Psoas muscle (tissue), 8 donors: ENCODE measurements around the gene ZBTB12. TPM values are rescaled to one million over a fixed set of nuclear protein-coding genes. Genes with fewer than 3 reads are reported as not detected.

Experiments
- ATAC-seq, 4 donors: fragments of 200-7000 bp; cut with Tn5 transposase; one replicate each; pipeline ENCODE4 v1.9.1; 2020; ENCODE audit warnings: moderate library complexity in 3 of 4, mild to moderate bottlenecking in 2 of 4
- DNase-seq, 2 donors: peaks; one replicate each; pipeline ENCODE4 v3.0.0-alpha.2; 2020
- H3K27ac ChIP-seq: fragments of 200-600 bp; one replicate; pipeline ENCODE4 v1.8.0; 2022
- H3K27me3 ChIP-seq, 3 donors: fragments of 200-600 bp in 1 of 3; one replicate each; pipeline versions ENCODE4 v1.6.1 to v1.8.0; 2013 to 2022; ENCODE audit warnings: low read length in 2 of 3, mild to moderate bottlenecking in 2 of 3, moderate library complexity in 1 of 3; ENCODE audit not compliant: insufficient read depth in 3 of 3
- H3K36me3 ChIP-seq, 2 donors: fragments of 200-600 bp in 1 of 2; one replicate each; pipeline versions ENCODE4 v1.6.1 to v1.8.0; 2013 to 2022; ENCODE audit warnings: low read depth in 1 of 2, mild to moderate bottlenecking in 1 of 2, moderate library complexity in 1 of 2; ENCODE audit not compliant: insufficient read depth in 1 of 2
- H3K4me1 ChIP-seq: fragments of 200-600 bp; one replicate; pipeline ENCODE4 v1.8.0; 2022
- H3K4me3 ChIP-seq: fragments of 200-600 bp; one replicate; pipeline ENCODE4 v1.8.0; 2022; ENCODE audit warnings: mild to moderate bottlenecking
- H3K9me3 ChIP-seq: fragments of 200-600 bp; one replicate; pipeline ENCODE4 v1.8.0; 2022
- WGBS, 3 donors: extraction: QIAGEN DNeasy Blood & Tissue Kit; methylation state at CpG; one replicate each; pipeline versions ENCODE4 v1.1.6 to v1.1.7; 2013; 5-methylcytosine and 5-hydroxymethylcytosine counted together
- intact Hi-C, 2 donors: fragments of 100-400 bp; cut with DNase I; formaldehyde crosslinking; loops; one replicate each; pipeline versions ENCODE4 v1.11.0 to v1.14.2; 2022
- polyA plus RNA-seq, 3 donors: library from polyadenylated mRNA; stranded (reverse); fragments of 200-250 nt; gene quantifications; one replicate each; pipeline ENCODE4 v1.2.3, GENCODE V29; 2013
- total RNA-seq, 4 donors: library from RNA; stranded (reverse); fragmentation: NEBNext Ultra II Directional in 2 of 4; extraction: Animal tissue kit (Norgen Biotek cat#: 25700) in 2 of 4; gene quantifications; one replicate each; pipeline versions ENCODE4 v1.2.1 to v1.2.4, GENCODE V29; 2021 to 2023
- TF ChIP-seq, protein P1 (sequence below): fragments of 200-600 bp; IDR thresholded peaks from one replicate; pipeline ENCODE4 v1.8.0; 2022; ENCODE audit warnings: antibody characterized with exemption
- donor health status: healthy with polysubstance abuse.
- donor health status: DM: no; HTN: no; CAD: no; lungs with moderate emphysema.
- donor health status: Bipolar disorder and iron deficiency.
- donor health status: healthy.
- donor health status: DM: yes; HTN: yes; CAD: no.
- donor health status: DM: no; HTN: no; CAD: no.
- donor health status: DM: no; HTN: no; CAD: no.
- donor health status: DM: yes; HTN: yes; CAD: no.

Gene ZBTB12
- total and polyA plus RNA-seq, 7 donors: 1.1 to 4.6 (median 2.2) TPM

DNA sequence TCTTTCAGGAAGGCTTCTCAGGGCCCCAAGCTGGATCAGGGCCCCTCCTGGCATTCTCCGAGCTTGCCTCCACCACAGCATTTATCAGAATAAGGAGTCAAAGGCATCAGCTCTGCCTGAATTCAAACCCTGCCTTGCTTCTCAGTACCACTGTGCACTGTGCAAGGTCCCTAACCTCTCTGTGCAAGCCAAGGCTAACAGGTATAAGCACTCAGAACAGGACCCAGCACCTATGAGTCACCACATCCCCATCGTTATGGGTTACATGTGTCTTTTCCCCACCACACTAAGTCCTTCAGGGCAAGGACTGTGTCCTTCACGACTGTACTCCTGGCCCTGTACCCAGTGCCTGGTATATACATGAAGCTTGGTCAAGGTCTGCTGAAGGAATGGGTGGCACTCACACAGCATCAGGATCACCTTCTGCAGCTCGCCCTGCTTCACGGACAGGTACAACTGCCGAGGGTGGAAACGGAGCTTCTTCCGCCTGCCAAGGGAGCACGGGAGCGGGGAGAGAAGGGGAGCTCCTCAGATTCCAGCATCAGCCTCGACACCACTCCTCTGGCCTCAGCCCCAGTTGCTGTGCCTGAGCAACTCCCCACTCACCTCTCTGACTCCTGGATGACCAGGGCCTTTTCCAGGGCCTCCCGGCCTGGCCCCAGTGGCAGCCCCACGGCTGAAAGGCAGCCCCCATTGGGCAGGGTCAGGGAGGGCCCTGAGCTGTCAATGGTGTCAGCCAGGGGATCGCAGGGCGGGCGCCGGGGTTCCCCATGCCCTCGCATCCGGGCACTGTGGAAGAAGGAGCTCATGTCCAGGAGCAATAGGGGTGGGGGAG, 14.5 kb downstream of the ZBTB12 start:
- peaks cover 0 to 96% of the 10 kb centered on the region in 2 donors for H3K36me3 ChIP-seq

DNA sequence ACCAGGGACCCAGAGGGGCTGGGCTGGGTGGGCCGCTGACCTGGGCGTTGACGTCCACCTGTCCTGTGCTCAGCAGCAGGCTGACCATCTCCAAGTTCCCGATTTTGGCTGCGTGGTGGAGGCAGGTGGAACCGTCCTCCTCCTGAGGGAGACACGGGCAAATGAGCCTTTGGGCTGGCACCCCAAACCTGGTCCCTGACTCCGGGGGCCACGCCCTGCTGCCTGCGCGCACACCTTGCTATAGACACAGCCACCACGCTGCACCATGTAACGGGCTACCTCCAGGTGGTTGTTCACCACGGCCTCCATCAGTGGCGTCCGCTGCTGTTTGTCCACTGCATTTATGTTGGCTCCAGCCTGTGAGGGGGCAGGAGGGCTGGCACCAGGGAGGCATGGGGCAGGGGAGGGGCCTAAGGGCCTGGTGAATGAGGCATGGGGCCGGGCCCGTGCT, 15.3 kb downstream of the ZBTB12 start:
- H3K36me3 ChIP-seq: peaks cover 2 to 95% of the 10 kb centered on the region in 2 donors
- H3K9me3 ChIP-seq: no peaks in the 10 kb centered on the region
- intact Hi-C loops: loop anchor here in 1 of 2 donors (10.0 kb wide), 1 partner anchor 202 kb away; the partner anchor contains the start of gene LY6G5C
- H3K27ac ChIP-seq: no peak overlapping the region
- TF ChIP-seq, protein P1, sequence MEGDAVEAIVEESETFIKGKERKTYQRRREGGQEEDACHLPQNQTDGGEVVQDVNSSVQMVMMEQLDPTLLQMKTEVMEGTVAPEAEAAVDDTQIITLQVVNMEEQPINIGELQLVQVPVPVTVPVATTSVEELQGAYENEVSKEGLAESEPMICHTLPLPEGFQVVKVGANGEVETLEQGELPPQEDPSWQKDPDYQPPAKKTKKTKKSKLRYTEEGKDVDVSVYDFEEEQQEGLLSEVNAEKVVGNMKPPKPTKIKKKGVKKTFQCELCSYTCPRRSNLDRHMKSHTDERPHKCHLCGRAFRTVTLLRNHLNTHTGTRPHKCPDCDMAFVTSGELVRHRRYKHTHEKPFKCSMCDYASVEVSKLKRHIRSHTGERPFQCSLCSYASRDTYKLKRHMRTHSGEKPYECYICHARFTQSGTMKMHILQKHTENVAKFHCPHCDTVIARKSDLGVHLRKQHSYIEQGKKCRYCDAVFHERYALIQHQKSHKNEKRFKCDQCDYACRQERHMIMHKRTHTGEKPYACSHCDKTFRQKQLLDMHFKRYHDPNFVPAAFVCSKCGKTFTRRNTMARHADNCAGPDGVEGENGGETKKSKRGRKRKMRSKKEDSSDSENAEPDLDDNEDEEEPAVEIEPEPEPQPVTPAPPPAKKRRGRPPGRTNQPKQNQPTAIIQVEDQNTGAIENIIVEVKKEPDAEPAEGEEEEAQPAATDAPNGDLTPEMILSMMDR: no peak
- WGBS, 3 donors: 87 to 91% (median 91%) methylated on average over 16 to 18 of the region's 18 CpGs
- peak in 1 of 2 donors; percentile 45 for DNase-seq
- no peaks in the 10 kb centered on the region for H3K4me1 ChIP-seq
- ATAC-seq: no peak
- H3K4me3 ChIP-seq: no peak overlapping the region
- H3K27me3 ChIP-seq: no peaks in the 10 kb centered on the region

More for the DNA sequence above, 14.5 kb downstream of the ZBTB12 start:
- H3K4me3 ChIP-seq: no peak overlapping the region
- H3K4me1 ChIP-seq: no peaks in the 10 kb centered on the region
- DNase-seq: no peak
- intact Hi-C loops: loop anchor here in 1 of 2 donors (10.0 kb wide), 1 partner anchor 203 kb away; the partner anchor contains the start of gene LY6G5C
- no peak overlapping the region for H3K27ac ChIP-seq
- WGBS, 3 donors: 89 to 90% (median 90%) methylated on average over 19 of the region's 19 CpGs
- no peaks in the 10 kb centered on the region for H3K27me3 ChIP-seq
- no peaks in the 10 kb centered on the region for H3K9me3 ChIP-seq
- no peak for ATAC-seq
- TF ChIP-seq, protein P1: no peak

DNA sequence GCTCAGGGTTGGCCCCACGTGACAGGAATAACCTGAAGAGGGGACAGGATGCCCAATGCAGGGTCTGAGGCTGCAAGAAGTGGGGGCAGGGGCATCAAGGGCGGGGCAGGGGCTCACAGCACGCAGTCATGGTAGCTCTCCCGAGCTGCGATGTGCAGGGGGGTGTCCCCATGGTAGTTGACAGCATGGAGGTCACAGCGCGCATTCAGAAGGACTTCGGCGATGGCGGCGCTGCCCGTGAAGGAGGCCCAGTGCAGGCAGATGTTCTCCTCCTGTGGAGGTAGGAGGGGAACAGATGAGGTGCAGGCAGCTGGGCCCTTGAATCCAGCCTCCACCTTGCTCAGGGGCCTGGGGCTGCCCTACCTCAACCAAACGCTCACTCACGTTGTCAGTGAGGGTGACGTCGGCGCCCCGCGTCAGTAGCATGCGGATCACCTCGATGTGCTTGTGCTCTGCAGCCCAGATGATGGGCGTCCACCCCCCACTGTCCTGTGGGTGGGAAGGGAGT, 17.3 kb downstream of the ZBTB12 start:
- DNase-seq (peak in 1 of 2 donors; percentile 57), ATAC-seq (no peak)
- TF ChIP-seq, protein P1: no peak
- intact Hi-C loops: loop anchor here in 1 of 2 donors (10.0 kb wide), 1 partner anchor 200 kb away; the partner anchor contains the start of gene LY6G5C
- Histone ChIP-seq H3K36me3 (peaks cover 2 to 96% of the 10 kb centered on the region in 2 donors), H3K9me3 (no peaks in the 10 kb centered on the region), H3K27me3 (no peaks in the 10 kb centered on the region), H3K27ac (no peak overlapping the region), H3K4me3 (no peak overlapping the region), H3K4me1 (no peaks in the 10 kb centered on the region)
- WGBS, 3 donors: 94 to 95% (median 94%) methylated on average over 22 of the region's 22 CpGs

DNA sequence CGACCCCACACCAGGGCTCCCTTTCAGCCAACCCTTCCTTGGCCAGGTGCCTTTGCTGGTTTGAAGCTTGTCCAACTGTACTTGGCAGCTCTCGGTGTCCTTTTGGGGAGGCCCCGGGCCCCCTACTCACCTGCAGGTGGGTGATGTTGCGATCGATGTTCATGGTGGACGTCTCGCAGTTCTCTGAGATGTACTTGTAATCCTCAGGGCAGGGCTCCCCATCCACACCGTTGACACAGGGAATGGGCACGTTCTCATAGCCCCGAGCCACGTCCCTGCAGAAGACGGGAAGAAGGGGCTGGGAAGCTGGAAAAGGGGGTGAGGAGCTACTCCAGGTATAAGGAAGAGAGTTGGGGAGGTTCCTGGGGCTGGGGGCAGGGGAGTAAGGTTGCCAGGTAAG, 18.2 kb downstream of the ZBTB12 start:
- TF ChIP-seq, protein P1: no peak
- no peak overlapping the region for H3K4me3 ChIP-seq
- peaks cover 2 to 89% of the 10 kb centered on the region in 2 donors for H3K36me3 ChIP-seq
- H3K4me1 ChIP-seq: no peaks in the 10 kb centered on the region
- intact Hi-C loops: loop anchor here in 1 of 2 donors (10.0 kb wide), 1 partner anchor 199 kb away; the partner anchor contains the start of gene LY6G5C
- ATAC-seq: no peak
- WGBS, 3 donors: 88 to 91% (median 89%) methylated on average over 12 of the region's 12 CpGs
- DNase-seq: no peak
- no peaks in the 10 kb centered on the region for H3K9me3 ChIP-seq
- H3K27ac ChIP-seq: no peak overlapping the region
- H3K27me3 ChIP-seq: no peaks in the 10 kb centered on the region
